ENCODE results near the gene CCND2. TPM values are rescaled to one million over a fixed set of nuclear protein-coding genes. Genes with fewer than 3 reads are reported as not detected.

Gene CCND2
- total RNA-seq, 5 donors from 2014 or later (not counting 1 experiment from before 2014, with no cell fraction given) = 148 to 218 (median 172) TPM

DNA sequence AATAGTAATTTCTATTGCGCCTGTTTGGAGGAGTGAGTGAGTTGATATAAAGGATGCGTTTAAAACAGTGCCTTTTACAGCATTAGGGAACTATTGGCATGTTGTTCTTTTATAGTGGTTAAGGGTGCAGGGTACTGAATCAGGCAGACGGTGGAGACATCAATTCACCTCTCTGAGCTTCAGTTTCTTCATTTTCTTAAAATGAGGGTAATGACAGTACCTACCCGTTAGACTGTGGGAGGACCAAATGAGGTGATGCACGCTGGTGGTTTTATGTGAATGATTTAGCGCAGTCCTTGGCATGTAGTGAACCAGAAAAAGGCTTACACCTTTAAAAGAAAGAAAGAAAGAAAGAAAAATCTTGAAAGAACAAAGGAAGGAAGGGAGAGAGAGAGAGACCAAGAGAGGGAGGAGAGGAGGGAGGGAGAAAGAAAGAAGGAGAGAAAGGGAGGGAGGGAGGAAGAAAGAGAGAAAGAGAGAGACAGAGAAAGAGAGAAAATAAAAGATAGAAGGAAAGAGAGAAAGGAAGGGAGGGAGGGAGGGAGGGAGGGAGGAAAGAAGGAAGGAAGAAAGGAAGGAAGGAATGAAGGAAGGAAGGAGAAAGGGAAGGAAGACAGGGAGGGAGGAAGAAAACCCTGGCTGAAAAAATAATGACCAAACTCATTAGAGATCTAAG lies 22.2 kb upstream of the CCND2 start:
- WGBS (ENCODE audit: insufficient coverage) = 22% methylated on average over 5 of the region's 6 CpGs

DNA sequence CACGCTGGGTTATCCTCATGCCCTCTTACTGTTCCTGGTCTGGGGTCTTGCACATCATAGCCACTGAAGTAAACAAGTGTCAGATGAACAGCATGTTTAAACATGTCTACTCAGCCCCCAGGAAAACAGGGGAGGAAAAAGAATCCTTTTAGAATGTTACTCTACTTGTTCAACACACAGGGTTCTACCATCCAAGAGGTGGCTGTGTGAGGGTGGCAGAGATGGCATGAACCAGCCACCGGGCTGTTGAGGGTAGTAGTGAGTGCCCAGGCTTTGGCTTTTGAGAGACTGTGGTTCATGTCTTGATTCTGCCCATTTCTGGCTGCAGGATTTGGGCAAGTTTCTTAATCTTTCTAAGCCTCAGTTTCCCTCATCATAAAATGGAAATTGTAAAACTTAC lies 21.6 kb upstream of the CCND2 start:
- Histone ChIP-seq H3K4me3 (ENCODE audit: control insufficient read depth in 1 of 2, extremely low read depth in 1 of 2, low read length in 1 of 2) (no peak overlapping the region), H3K4me1 (ENCODE audit: control insufficient read depth in 1 of 2, extremely low read depth in 1 of 2, insufficient read depth in 2 of 2, low read length in 2 of 2) (peaks cover 0 to 2% of the 10 kb centered on the region in 2 experiments), H3K9me3 (no peaks in the 10 kb centered on the region), H3K36me3 (ENCODE audit: control insufficient read depth in 2 of 2, extremely low read depth in 1 of 2, insufficient read depth in 1 of 2, low read length in 1 of 2) (no peaks in the 10 kb centered on the region), H3K27ac (ENCODE audit: low read length) (no peak overlapping the region), H3K27me3 (replicated peaks in 1 of 2; ENCODE audit: control insufficient read depth in 2 of 2, extremely low read depth in 1 of 2, insufficient read depth in 2 of 2, low read length in 1 of 2) (peaks cover 0 to 2% of the 10 kb centered on the region in 2 experiments)
- POLR2A ChIA-PET = no interaction called here
- Mint-ChIP-seq H3K36me3 (no peaks in the 10 kb centered on the region), H3K4me1 (peaks cover 7 to 11% (median 7%) of the 10 kb centered on the region in 3 donors), H3K27ac (no peak overlapping the region), H3K9me3 (no peaks in the 10 kb centered on the region), H3K27me3 (peaks cover 3 to 12% of the 10 kb centered on the region in 2 donors), H3K4me3 (no peak overlapping the region)
- WGBS (ENCODE audit: insufficient coverage) = 89% methylated on average over 1 of the region's 2 CpGs
- CTCF ChIA-PET = interaction anchor here (1.4 to 1.9 kb wide), 3 partner anchors 25 to 144 kb away, joined by 4 to 43 read pairs (median 9); no protein-coding TSS in a partner anchor
- DNase-seq (no peak), ATAC-seq (replicated peaks in 1 of 4) (no peak)

More for the DNA sequence above, 22.2 kb upstream of the CCND2 start:
- peaks cover 0 to 2% of the 10 kb centered on the region in 2 experiments for H3K27me3 ChIP-seq (replicated peaks in 1 of 2; ENCODE audit: control insufficient read depth in 2 of 2, extremely low read depth in 1 of 2, insufficient read depth in 2 of 2, low read length in 1 of 2)
- ChIA-PET CTCF (interaction anchor here (0.5 to 1.9 kb wide), 6 partner anchors 14 to 144 kb away, joined by 3 to 43 read pairs (median 6); no protein-coding TSS in a partner anchor), POLR2A (no interaction called here)
- H3K9me3 Mint-ChIP-seq = no peaks in the 10 kb centered on the region
- H3K27ac Mint-ChIP-seq = peak overlapping the region in 1 of 2 donors; percentile 35
- H3K4me1 ChIP-seq (ENCODE audit: control insufficient read depth in 1 of 2, extremely low read depth in 1 of 2, insufficient read depth in 2 of 2, low read length in 2 of 2) = peaks cover 0 to 2% of the 10 kb centered on the region in 2 experiments
- H3K4me3 Mint-ChIP-seq = no peak overlapping the region
- DNase-seq (peak in 11 of 35 experiments; percentile 17 to 64 (median 22)), ATAC-seq (replicated peaks in 1 of 4) (peak; percentile 91 to 100 (median 95))
- H3K4me3 ChIP-seq (ENCODE audit: control insufficient read depth in 1 of 2, extremely low read depth in 1 of 2, low read length in 1 of 2) = no peak overlapping the region
- H3K4me1 Mint-ChIP-seq = peaks cover 7 to 11% (median 7%) of the 10 kb centered on the region in 3 donors
- no peaks in the 10 kb centered on the region for H3K36me3 ChIP-seq (ENCODE audit: control insufficient read depth in 2 of 2, extremely low read depth in 1 of 2, insufficient read depth in 1 of 2, low read length in 1 of 2)
- peaks cover 3 to 12% of the 10 kb centered on the region in 2 donors for H3K27me3 Mint-ChIP-seq
- H3K27ac ChIP-seq (ENCODE audit: low read length) = no peak overlapping the region
- no peaks in the 10 kb centered on the region for H3K36me3 Mint-ChIP-seq
- H3K9me3 ChIP-seq = no peaks in the 10 kb centered on the region

DNA sequence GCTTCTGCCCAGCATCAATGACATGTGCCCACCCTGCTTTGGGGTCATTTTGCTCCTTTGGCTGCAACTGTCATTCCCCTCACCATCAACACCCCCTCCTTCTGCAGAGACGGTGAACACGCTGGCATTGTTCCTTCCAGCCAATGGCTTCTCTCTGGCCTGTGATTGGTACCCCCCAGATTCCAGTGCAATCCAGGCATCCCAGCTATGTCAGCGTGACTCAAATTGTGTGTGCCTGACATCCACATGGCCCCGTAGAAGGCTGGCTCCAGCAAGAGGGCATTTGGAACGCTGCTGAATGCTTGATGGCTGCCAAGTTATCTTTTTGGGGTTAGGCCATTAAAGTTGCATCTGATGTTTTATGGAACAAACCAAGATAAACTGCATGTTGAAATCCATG lies 21.0 kb upstream of the CCND2 start:
- no peak overlapping the region for H3K4me3 ChIP-seq (ENCODE audit: control insufficient read depth in 1 of 2, extremely low read depth in 1 of 2, low read length in 1 of 2)
- H3K36me3 ChIP-seq (ENCODE audit: control insufficient read depth in 2 of 2, extremely low read depth in 1 of 2, insufficient read depth in 1 of 2, low read length in 1 of 2) = no peaks in the 10 kb centered on the region
- Mint-ChIP-seq H3K4me1 (peaks cover 7 to 11% (median 7%) of the 10 kb centered on the region in 3 donors), H3K27ac (no peak overlapping the region), H3K27me3 (peaks cover 3 to 12% of the 10 kb centered on the region in 2 donors), H3K36me3 (no peaks in the 10 kb centered on the region), H3K9me3 (no peaks in the 10 kb centered on the region), H3K4me3 (no peak overlapping the region)
- no peak overlapping the region for H3K27ac ChIP-seq (ENCODE audit: low read length)
- peaks cover 0 to 2% of the 10 kb centered on the region in 2 experiments for H3K27me3 ChIP-seq (replicated peaks in 1 of 2; ENCODE audit: control insufficient read depth in 2 of 2, extremely low read depth in 1 of 2, insufficient read depth in 2 of 2, low read length in 1 of 2)
- 91% methylated on average over 5 of the region's 5 CpGs for WGBS (ENCODE audit: insufficient coverage)
- ATAC-seq (replicated peaks in 1 of 4) (no peak), DNase-seq (no peak)
- peaks cover 0 to 2% of the 10 kb centered on the region in 2 experiments for H3K4me1 ChIP-seq (ENCODE audit: control insufficient read depth in 1 of 2, extremely low read depth in 1 of 2, insufficient read depth in 2 of 2, low read length in 2 of 2)
- ChIA-PET CTCF (no interaction called here), POLR2A (no interaction called here)
- no peaks in the 10 kb centered on the region for H3K9me3 ChIP-seq

DNA sequence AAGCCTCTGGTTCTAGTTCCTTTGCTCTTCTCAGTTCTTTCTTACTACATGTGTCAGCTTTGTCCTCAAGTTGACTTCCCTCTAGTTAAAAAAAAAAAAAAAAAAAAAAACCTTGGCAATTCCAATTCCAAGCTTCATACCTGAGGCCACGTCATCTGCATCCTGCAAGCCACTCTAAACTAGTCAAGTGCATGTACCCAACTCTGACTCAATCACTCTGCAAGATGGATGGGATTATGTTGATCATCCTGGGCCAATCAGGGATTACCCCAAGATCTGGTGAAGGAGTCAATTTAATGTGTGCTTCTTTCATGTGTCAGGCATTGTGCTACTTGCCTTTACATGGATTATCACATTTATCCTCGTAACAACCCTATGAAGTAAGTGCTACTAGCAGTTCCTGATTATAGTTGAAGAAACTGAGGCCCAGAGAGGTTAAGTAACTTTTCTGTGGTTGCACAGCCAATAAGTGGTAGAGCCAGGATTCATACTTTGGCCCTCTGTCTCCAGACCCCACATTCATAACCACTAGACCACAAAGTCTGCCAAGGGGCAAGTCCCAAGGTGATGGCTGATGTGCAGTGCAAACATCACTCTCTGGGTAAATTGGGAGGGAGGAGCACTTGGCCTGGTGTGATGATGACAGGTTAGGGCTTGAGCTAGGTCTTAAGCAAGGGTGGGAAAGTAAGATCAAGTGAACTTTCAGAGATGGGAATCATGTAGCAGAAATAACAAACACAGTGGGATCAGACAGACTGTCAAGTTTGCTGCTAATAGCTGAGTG lies 17.3 kb upstream of the CCND2 start:
- Histone ChIP-seq H3K27ac (ENCODE audit: low read length) (no peak overlapping the region), H3K4me1 (ENCODE audit: control insufficient read depth in 1 of 2, extremely low read depth in 1 of 2, insufficient read depth in 2 of 2, low read length in 2 of 2) (peaks cover 0 to under 1% of the 10 kb centered on the region in 2 experiments), H3K36me3 (ENCODE audit: control insufficient read depth in 2 of 2, extremely low read depth in 1 of 2, insufficient read depth in 1 of 2, low read length in 1 of 2) (no peaks in the 10 kb centered on the region), H3K4me3 (ENCODE audit: control insufficient read depth in 1 of 2, extremely low read depth in 1 of 2, low read length in 1 of 2) (no peak overlapping the region), H3K27me3 (replicated peaks in 1 of 2; ENCODE audit: control insufficient read depth in 2 of 2, extremely low read depth in 1 of 2, insufficient read depth in 2 of 2, low read length in 1 of 2) (peaks cover 0 to 2% of the 10 kb centered on the region in 2 experiments), H3K9me3 (no peaks in the 10 kb centered on the region)
- peaks cover 3 to 12% of the 10 kb centered on the region in 2 donors for H3K27me3 Mint-ChIP-seq
- POLR2A ChIA-PET = interaction anchor here in 1 of 2 donors (1.0 kb wide), 1 partner anchor 347 kb away, joined by 3 read pairs; no protein-coding TSS in a partner anchor
- CTCF ChIA-PET = interaction anchor here (0.6 to 2.9 kb wide), 4 partner anchors 12 to 148 kb away, joined by 3 to 9 read pairs (median 6); no protein-coding TSS in a partner anchor
- no peaks in the 10 kb centered on the region for H3K36me3 Mint-ChIP-seq
- WGBS (ENCODE audit: insufficient coverage) = no CpG with 5 or more reads among the region's 2 CpGs
- DNase-seq (no peak), ATAC-seq (replicated peaks in 1 of 4) (no peak)
- no peak overlapping the region for H3K4me3 Mint-ChIP-seq
- peaks cover 2 to 4% (median 2%) of the 10 kb centered on the region in 3 donors for H3K4me1 Mint-ChIP-seq
- peak overlapping the region in 1 of 2 donors; percentile 23 for H3K27ac Mint-ChIP-seq
- H3K9me3 Mint-ChIP-seq = peaks cover 0 to 5% (median 0%) of the 10 kb centered on the region in 3 donors

DNA sequence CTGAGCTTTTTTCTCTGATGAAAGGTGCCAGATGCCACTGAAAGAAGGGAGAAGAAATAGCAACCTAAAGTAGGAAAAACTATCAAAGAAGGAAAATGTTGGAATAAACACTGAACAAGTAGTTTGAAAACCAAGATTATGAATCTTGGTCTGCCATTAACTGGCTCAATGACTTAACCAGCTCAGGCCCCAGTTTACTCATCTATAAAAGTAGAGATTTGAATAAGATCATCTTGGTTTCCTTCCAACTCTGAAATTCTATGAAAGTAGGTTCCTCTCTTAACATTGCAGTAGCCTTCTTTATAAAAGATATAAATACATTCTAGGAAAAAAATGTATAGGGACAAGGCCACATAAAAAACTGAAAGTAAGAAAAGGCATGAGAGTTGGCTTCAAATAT lies 16.1 kb upstream of the CCND2 start:
- H3K27ac ChIP-seq (ENCODE audit: low read length) = no peak overlapping the region
- no peak overlapping the region for H3K4me3 ChIP-seq (ENCODE audit: control insufficient read depth in 1 of 2, extremely low read depth in 1 of 2, low read length in 1 of 2)
- H3K27me3 ChIP-seq (replicated peaks in 1 of 2; ENCODE audit: control insufficient read depth in 2 of 2, extremely low read depth in 1 of 2, insufficient read depth in 2 of 2, low read length in 1 of 2) = no peaks in the 10 kb centered on the region
- Mint-ChIP-seq H3K27me3 (peaks cover 3 to 9% of the 10 kb centered on the region in 2 donors), H3K4me3 (no peak overlapping the region), H3K4me1 (no peaks in the 10 kb centered on the region), H3K27ac (no peak overlapping the region), H3K9me3 (peaks cover 0 to 5% (median 0%) of the 10 kb centered on the region in 3 donors), H3K36me3 (no peaks in the 10 kb centered on the region)
- H3K36me3 ChIP-seq (ENCODE audit: control insufficient read depth in 2 of 2, extremely low read depth in 1 of 2, insufficient read depth in 1 of 2, low read length in 1 of 2) = no peaks in the 10 kb centered on the region
- no peaks in the 10 kb centered on the region for H3K4me1 ChIP-seq (ENCODE audit: control insufficient read depth in 1 of 2, extremely low read depth in 1 of 2, insufficient read depth in 2 of 2, low read length in 2 of 2)
- H3K9me3 ChIP-seq = no peaks in the 10 kb centered on the region
- no peak for ATAC-seq (replicated peaks in 1 of 4)
- ChIA-PET CTCF (interaction anchor here (0.5 to 2.9 kb wide), 4 partner anchors 11 to 21 kb away, joined by 3 to 9 read pairs (median 6); no protein-coding TSS in a partner anchor), POLR2A (interaction anchor here (1.0 kb wide), 2 partner anchors 11 to 349 kb away, joined by 3 read pairs; no protein-coding TSS in a partner anchor)
- no peak for DNase-seq

DNA sequence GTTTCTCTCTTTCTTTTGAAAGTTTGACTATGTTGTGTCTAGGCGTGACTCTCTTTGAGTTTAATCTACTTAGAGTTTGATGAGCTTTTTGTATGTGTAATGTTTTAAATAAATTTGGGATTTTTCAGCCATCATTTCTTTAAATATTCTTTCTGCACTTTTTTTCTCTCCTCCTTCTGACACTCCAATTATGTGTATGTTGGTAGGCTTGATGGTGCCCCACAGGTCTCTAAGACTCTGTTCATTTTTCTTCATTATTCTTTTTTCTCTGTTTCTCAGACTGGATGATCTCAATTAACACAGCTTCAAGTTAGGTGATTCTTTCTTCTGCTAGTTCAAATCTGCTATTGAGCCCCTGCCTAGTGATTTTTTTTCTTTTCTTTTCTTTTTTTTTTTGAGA lies 14.5 kb upstream of the CCND2 start:
- no peaks in the 10 kb centered on the region for H3K27me3 Mint-ChIP-seq
- no CpG with 5 or more reads among the region's 1 CpG for WGBS (ENCODE audit: insufficient coverage)

More for the DNA sequence above, 14.5 kb upstream of the CCND2 start:
- no peaks in the 10 kb centered on the region for H3K9me3 ChIP-seq
- Mint-ChIP-seq H3K4me3 (no peak overlapping the region), H3K36me3 (no peaks in the 10 kb centered on the region), H3K4me1 (no peaks in the 10 kb centered on the region), H3K27ac (no peak overlapping the region), H3K9me3 (peaks cover 0 to 5% (median 0%) of the 10 kb centered on the region in 3 donors)
- no peaks in the 10 kb centered on the region for H3K36me3 ChIP-seq (ENCODE audit: control insufficient read depth in 2 of 2, extremely low read depth in 1 of 2, insufficient read depth in 1 of 2, low read length in 1 of 2)
- H3K27ac ChIP-seq (ENCODE audit: low read length) = no peak overlapping the region
- POLR2A ChIA-PET = no interaction called here
- CTCF ChIA-PET = no interaction called here
- DNase-seq (no peak), ATAC-seq (replicated peaks in 1 of 4) (no peak)
- H3K27me3 ChIP-seq (replicated peaks in 1 of 2; ENCODE audit: control insufficient read depth in 2 of 2, extremely low read depth in 1 of 2, insufficient read depth in 2 of 2, low read length in 1 of 2) = no peaks in the 10 kb centered on the region
- H3K4me1 ChIP-seq (ENCODE audit: control insufficient read depth in 1 of 2, extremely low read depth in 1 of 2, insufficient read depth in 2 of 2, low read length in 2 of 2) = no peaks in the 10 kb centered on the region
- no peak overlapping the region for H3K4me3 ChIP-seq (ENCODE audit: control insufficient read depth in 1 of 2, extremely low read depth in 1 of 2, low read length in 1 of 2)

All from T-cell (primary cell).